SKM-1 treated with dmso at 0.1 percent for 144 hours (cell line): ENCODE results near the gene RABL6.
"Not testable (repeated sequence)": the region's sequence is repeated elsewhere in the genome, so short reads cannot be mapped to it uniquely, and the experiment has no call there.

ENCODE experiments used
- DNase-seq: peaks from one replicate; lab custom pipeline; 2025; ENCODE audit not compliant: unreplicated experiment; lab: John Stamatoyannopoulos, UW

RABL6 gene

GRCh38 chr9:136875155-136875554 is 67.4 kb downstream of the RABL6 start:
- DNase-seq, result no peak

GRCh38 chr9:136876476-136876875 is 68.7 kb downstream of the RABL6 start:
- DNase-seq, result no peak

GRCh38 chr9:136880651-136881050 is 72.9 kb downstream of the RABL6 start:
- peak; percentile 5 for DNase-seq

GRCh38 chr9:136881691-136882108 is 74.0 kb downstream of the RABL6 start:
- DNase-seq, result no peak

GRCh38 chr9:136882109-136882946 is 74.6 kb downstream of the RABL6 start:
- DNase-seq, result no peak

- DNase-seq, result not testable (repeated sequence)
These were observed 75.2 kb downstream of the RABL6 start for GRCh38 chr9:136882947-136883283.

- not testable (repeated sequence) for DNase-seq
These were observed 75.9 kb downstream of the RABL6 start for GRCh38 chr9:136883670-136884069.

GRCh38 chr9:136885950-136886578 is 78.3 kb downstream of the RABL6 start, which contains the start of gene TRAF2:
TSS of gene TRAF2 (plus strand) at chr9:136886516. CDS start at chr9:136898741, 12,225 bp downstream.
- DNase-seq, result peak; percentile 94

- peak; percentile 52 for DNase-seq
These were observed 79.2 kb downstream of the RABL6 start for GRCh38 chr9:136886610-136887597.

GRCh38 chr9:136888454-136888853 is 80.7 kb downstream of the RABL6 start:
- no peak for DNase-seq

- no peak for DNase-seq
These were observed 82.1 kb downstream of the RABL6 start for GRCh38 chr9:136889858-136890257.

GRCh38 chr9:136890661-136891060 is 82.9 kb downstream of the RABL6 start:
- no peak for DNase-seq
